Measurements from ENCODE around the gene RGS10. TPM values are rescaled to one million over a fixed set of nuclear protein-coding genes. Genes with fewer than 3 reads are reported as not detected.

Gene RGS10
- total and polyA plus RNA-seq, 9 of the 15 experiments (the other 6 are each of a cell fraction or from before 2014, with no cell fraction given): 31.9 to 123 (median 62.1) TPM

GRCh38 chr10:119542357-119542987 lies at the start of gene RGS10 (continued):
- no peak for TF ChIP-seq ZBTB2 (IDR thresholded peaks at IDR 0.05)
- TF ChIP-seq SPI1 (IDR thresholded peaks at IDR 0.05; ENCODE audit: borderline replicate concordance, low read depth, low read length): no peak; the same call in 1 of the 2 replicates
- TF ChIP-seq ZNF778 (CRISPR knock-in tag; IDR thresholded peaks at IDR 0.05): no peak
- TF ChIP-seq BACH1 (tag; IDR thresholded peaks at IDR 0.05): no peak
- TF ChIP-seq TARDBP (IDR thresholded peaks at IDR 0.05): no peak
- no peak for TF ChIP-seq EHMT2 (IDR thresholded peaks at IDR 0.05)
- no peak for TF ChIP-seq PHF21A (IDR thresholded peaks at IDR 0.05; ENCODE audit: borderline replicate concordance, low read depth)
- TF ChIP-seq NR0B1 (IDR thresholded peaks at IDR 0.05; ENCODE audit: partially characterized antibody): no peak
- TF ChIP-seq KLF16 (IDR thresholded peaks at IDR 0.05): no peak
- TF ChIP-seq, protein P1, sequence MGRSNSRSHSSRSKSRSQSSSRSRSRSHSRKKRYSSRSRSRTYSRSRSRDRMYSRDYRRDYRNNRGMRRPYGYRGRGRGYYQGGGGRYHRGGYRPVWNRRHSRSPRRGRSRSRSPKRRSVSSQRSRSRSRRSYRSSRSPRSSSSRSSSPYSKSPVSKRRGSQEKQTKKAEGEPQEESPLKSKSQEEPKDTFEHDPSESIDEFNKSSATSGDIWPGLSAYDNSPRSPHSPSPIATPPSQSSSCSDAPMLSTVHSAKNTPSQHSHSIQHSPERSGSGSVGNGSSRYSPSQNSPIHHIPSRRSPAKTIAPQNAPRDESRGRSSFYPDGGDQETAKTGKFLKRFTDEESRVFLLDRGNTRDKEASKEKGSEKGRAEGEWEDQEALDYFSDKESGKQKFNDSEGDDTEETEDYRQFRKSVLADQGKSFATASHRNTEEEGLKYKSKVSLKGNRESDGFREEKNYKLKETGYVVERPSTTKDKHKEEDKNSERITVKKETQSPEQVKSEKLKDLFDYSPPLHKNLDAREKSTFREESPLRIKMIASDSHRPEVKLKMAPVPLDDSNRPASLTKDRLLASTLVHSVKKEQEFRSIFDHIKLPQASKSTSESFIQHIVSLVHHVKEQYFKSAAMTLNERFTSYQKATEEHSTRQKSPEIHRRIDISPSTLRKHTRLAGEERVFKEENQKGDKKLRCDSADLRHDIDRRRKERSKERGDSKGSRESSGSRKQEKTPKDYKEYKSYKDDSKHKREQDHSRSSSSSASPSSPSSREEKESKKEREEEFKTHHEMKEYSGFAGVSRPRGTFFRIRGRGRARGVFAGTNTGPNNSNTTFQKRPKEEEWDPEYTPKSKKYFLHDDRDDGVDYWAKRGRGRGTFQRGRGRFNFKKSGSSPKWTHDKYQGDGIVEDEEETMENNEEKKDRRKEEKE (IDR thresholded peaks at IDR 0.05; ENCODE audit: borderline replicate concordance in 1 of 2, control insufficient read depth in 1 of 2, low read depth in 2 of 2, low read length in 1 of 2): no peak
- no peak for TF ChIP-seq ZNF274 (IDR thresholded peaks at IDR 0.05; ENCODE audit: borderline replicate concordance, low read depth, low read length)
- TF ChIP-seq ZNF184 (CRISPR knock-in tag; IDR thresholded peaks at IDR 0.05): no peak
- TF ChIP-seq, protein P2, sequence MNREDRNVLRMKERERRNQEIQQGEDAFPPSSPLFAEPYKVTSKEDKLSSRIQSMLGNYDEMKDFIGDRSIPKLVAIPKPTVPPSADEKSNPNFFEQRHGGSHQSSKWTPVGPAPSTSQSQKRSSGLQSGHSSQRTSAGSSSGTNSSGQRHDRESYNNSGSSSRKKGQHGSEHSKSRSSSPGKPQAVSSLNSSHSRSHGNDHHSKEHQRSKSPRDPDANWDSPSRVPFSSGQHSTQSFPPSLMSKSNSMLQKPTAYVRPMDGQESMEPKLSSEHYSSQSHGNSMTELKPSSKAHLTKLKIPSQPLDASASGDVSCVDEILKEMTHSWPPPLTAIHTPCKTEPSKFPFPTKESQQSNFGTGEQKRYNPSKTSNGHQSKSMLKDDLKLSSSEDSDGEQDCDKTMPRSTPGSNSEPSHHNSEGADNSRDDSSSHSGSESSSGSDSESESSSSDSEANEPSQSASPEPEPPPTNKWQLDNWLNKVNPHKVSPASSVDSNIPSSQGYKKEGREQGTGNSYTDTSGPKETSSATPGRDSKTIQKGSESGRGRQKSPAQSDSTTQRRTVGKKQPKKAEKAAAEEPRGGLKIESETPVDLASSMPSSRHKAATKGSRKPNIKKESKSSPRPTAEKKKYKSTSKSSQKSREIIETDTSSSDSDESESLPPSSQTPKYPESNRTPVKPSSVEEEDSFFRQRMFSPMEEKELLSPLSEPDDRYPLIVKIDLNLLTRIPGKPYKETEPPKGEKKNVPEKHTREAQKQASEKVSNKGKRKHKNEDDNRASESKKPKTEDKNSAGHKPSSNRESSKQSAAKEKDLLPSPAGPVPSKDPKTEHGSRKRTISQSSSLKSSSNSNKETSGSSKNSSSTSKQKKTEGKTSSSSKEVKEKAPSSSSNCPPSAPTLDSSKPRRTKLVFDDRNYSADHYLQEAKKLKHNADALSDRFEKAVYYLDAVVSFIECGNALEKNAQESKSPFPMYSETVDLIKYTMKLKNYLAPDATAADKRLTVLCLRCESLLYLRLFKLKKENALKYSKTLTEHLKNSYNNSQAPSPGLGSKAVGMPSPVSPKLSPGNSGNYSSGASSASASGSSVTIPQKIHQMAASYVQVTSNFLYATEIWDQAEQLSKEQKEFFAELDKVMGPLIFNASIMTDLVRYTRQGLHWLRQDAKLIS (CRISPR knock-in tag; IDR thresholded peaks at IDR 0.05): no peak
- no peak for TF ChIP-seq ZNF384 (IDR thresholded peaks at IDR 0.05; ENCODE audit: low read depth, low read length)
